Eye (tissue), 1 donor: ENCODE measurements around the gene GUCY2D.
A peak's percentile ranks its signal among the peaks of the same experiment; 100 is the strongest.
"Not testable (repeated sequence)": the region's sequence is repeated elsewhere in the genome, so short reads cannot be mapped to it uniquely, and the experiment has no call there.

Source experiments
- DNase-seq: peaks from one replicate; pipeline ENCODE4 v3.0.0-alpha.2; 2015

Gene GUCY2D

GRCh38 chr17:8001976-8002720 is at the start of gene GUCY2D:
Gene GUCY2D (plus strand): TSS chr17:8002615. CDS start chr17:8003048, 433 bp downstream.
- DNase-seq: peak; percentile 38

DNA sequence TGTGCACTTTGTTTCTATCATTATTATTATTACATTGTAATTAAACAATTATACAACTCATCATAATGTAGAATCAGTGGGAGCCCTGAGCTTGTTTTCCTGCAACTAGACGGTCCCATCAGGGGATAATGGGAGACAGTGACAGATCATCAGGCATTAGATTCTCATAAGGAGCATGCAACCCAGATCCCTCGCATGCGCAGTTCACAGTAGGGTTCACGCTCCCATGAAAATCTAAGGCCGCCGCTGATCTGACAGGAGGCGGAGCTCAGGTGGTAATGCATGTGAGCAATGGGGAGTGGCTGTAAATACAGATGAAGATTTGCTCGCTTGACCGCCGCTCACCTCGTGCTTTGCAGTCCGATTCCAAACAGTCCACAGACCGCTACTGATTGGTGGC is 49.1 kb upstream of the GUCY2D start:
- not testable (repeated sequence) for DNase-seq

GRCh38 chr17:7955414-7956227 is 46.8 kb upstream of the GUCY2D start:
- no peak for DNase-seq

DNA sequence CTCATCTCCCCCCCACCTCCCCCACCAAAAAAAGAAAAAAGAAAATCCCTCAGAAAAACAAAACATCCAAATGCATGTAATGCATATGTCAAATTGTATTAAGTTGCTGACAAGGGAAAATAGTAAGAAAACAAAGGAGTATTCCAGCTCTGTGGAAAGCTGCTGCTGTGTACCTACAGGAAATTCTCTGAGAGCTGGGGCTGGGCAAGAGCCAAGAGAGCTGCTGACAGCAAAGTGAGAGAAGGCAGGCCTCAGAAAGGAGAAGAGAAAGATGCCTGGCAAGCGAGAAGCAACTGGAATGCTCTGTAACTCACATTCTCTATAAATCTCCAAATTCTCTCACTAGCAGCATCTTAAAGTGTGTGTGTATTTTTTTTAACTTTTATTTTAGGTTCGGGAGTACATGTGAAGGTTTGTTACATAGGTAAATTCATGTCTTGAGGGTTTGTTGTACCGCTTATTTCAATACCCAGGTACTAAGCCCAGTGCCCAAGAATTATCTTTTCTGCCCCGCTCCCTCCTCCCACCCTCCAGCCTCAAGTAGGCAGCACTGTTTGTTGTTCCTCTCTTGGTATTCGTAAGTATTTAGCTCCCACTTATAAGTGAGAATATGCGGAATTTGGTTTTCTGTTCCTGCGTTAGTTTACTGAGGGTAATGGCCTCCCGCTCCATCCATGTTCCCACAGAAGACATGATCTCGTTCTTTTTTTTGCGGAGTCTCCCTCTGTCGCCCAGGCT is 46.0 kb upstream of the GUCY2D start:
- no peak for DNase-seq

GRCh38 chr17:7959503-7960253 is 42.7 kb upstream of the GUCY2D start:
- DNase-seq: no peak

DNA sequence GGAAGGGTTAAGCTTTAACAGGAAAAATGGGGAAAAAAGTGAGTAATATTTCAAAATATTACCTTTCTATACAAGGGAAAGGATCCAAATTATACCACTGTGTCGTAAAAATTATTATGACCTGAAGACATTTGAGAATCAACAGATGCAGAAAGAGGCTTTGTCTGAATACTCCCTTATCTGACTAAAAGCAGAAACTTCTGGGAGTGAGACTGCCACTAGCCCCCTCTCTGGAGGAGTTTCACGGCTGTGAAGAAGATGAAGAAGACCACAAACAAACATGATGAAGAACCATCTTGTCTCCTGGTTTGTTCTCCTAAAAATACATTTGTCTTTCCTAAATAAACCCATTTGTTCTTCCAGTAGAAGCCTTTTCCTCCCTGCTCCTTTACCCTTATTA is 41.0 kb upstream of the GUCY2D start:
- DNase-seq: no peak

GRCh38 chr17:7967751-7968150 is 34.7 kb upstream of the GUCY2D start:
- DNase-seq: no peak

DNA sequence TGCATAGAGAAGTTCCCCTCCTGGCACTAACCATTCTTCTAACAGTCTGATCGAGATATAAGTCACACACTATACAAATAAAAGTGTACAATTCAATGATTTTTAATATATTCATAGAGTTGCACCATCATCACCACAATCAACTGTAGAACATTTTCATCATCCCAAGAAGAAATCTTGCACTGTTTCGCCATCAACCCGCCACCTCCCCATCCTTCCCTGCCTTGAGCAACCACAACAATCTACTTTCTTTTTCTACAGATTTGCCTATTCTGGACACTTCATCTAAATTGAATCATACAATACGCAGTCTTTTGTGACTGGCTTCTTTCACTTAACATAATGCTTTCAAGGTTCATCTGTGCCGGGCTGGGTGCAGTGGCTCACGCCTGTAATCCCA is 33.0 kb upstream of the GUCY2D start:
- no peak for DNase-seq

DNA sequence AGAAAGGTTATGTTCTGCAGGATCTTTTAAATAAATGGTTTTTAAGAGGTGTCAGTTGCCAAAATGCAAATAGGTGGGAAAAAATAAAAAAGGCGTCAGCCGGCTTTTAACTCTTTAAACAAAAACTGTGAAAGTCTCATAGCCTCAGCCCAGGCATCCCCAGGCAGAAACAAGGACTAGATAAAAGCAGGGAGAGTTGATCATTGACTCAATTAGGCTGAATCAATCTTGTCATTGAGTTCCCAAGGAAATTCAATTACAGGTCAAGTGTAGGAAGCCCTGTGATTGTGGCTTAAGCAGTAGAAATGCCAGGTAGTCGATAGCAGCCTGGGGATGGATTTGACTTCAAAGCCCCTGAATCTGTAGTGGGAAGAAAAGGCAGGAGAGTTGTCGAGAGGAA is 30.8 kb upstream of the GUCY2D start:
- DNase-seq: no peak

- DNase-seq: no peak
These were observed 30.2 kb upstream of the GUCY2D start for GRCh38 chr17:7972131-7972785.

DNA sequence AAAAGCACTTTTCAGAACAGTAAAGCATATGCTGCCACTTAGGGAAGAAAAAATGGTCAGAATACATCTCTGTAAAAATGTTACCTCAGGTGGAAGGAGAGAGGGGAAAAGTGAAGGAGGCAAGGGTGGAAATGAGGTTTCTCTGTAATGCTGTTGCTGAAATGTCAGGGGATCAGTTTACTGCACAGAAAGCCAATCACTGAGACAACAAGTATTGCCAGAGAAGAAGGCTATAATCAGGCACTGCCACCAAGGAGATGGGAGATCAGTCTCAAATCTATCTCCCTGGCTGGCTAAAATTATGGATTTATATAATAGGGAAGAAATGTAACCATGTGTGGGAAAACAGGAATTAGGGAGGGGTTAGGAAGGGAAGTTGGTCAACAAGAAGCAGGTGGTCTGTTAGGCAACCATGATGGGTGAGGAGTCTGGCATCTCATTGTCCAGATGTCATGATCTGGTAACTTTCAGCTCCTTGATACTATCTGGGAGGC is 27.7 kb upstream of the GUCY2D start:
- DNase-seq: no peak

DNA sequence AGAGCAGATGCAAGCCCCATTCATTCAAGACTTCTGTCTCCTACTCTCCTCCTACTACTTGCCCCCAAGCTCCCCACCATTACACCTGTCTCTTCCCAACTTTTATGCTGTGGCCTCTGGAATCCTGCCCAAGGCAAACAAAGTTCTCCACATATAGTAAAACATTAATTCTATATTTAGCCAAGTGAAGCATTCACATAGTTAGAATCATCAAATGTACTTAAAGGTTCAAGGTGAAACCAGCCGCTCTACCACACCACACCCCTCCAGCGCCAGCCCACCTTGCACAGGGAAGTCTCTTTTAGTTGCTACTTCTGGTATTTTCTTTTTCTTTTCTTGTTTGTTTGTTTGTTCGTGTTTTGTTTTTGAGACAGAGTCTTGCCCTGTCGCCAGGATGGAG is 25.4 kb upstream of the GUCY2D start:
- DNase-seq: no peak

- DNase-seq: no peak
These were observed 24.6 kb upstream of the GUCY2D start for GRCh38 chr17:7977805-7978204.

GRCh38 chr17:7982173-7982572 is 20.2 kb upstream of the GUCY2D start:
- DNase-seq: no peak

DNA sequence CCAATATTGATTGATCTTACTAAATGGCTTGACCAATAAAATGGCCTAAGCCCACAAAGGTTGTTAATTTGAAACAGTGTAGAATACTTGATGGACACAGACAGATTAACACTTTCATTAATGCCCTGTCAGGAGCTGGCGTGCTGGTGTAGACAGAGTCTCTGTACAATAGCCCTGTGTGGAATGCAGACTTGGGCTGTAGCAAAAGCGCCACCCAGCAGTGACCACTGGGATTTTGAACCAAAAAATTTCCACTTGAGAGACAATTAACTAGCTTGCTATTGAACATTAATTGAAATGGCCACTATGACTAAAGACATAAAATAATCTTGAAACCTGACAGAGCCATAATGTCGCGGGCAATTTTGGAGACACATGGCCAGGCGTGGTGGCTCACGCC is 19.7 kb upstream of the GUCY2D start:
- no peak for DNase-seq

GRCh38 chr17:7984904-7985303 is 17.5 kb upstream of the GUCY2D start:
- DNase-seq: no peak

GRCh38 chr17:7987112-7987893 is 15.1 kb upstream of the GUCY2D start:
- DNase-seq: no peak

DNA sequence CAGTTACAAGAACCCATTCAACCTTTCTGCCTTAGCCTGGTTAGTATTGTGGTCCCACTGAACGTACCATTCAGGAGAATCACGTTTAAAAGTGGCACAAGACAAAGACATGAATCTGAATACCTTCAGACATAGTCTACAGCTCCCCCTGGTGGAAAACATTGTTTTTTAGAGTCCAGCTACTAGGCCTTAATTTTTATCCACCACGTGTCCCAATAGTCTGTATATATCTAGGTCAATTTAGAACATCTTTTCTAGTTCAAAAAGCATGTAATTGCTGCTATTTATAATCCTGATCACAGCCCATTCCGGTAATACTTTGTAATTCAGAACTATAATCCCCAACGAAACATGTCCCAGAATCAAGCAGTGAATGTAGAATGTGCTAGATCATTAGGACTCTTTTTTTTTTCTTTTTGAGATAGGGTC is 13.7 kb upstream of the GUCY2D start:
- DNase-seq: peak; percentile 97

- DNase-seq: peak; percentile 96
These were observed 12.4 kb upstream of the GUCY2D start for GRCh38 chr17:7989781-7990655.

DNA sequence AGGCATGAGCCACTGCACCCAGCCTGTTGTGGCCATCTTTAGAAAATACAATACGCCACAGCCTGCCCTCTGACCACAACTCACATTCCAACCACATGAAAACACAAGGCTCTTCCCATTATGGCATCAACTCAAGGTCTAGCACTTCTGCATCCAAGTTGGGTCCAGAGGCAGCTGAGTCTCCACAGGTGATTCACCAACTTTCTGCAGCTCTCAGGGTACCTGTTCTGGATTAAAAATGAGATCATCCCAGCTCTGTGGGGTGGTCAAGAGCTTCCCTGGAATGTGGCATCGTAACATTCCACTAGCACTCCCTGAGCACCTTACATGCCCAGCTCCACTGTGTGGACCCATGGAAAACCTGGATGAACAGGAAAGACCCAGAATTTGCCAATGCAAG is 9.9 kb upstream of the GUCY2D start:
- DNase-seq: no peak
